ENCODE results near the gene ATP1A3. TPM values are rescaled to one million over a fixed set of nuclear protein-coding genes. Genes with fewer than 3 reads are reported as not detected.

The ATP1A3 gene
- total RNA-seq, 1 experiment from 2014 or later, result not detected

DNA sequence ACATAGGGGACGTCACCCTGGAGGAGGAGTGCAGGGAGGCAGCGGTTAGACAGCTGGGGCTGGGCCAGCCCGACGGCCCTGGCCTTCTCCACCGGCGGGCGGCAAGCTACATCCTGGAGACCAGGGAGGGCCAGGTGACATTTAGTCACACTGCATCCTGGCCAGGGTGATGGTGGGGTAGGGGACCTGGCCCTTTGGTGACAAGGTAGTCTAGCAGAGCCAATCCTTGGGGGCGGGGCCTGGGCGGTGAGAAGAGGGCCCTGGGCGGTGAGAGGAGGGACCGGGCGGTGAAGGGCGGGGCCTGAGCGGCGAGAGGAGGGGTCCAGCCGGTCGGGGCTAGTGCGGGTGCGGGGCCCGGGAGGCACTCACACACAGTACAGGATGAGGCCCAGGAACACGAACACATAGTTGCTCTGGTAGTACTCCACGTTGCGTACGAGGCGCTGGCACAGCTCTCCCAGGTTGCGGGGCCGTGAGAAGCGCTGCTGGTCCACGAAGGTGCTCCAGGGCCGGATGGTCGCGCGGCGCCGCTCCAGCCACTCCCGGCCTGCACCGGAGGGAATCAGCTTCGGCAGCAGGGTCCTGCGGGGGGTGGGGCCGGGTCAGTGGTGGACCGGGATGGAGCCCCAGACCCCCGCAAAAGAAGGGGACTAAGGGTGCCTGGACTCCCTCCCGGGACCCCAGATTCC, 35.5 kb downstream of the ATP1A3 start:
- Mint-ChIP-seq H3K36me3 (ENCODE audit: insufficient read depth, unreplicated experiment) (peaks cover 14% of the 10 kb centered on the region), H3K4me3 (ENCODE audit: unreplicated experiment) (peak overlapping the region; percentile 74), H3K27me3 (ENCODE audit: insufficient read depth, unreplicated experiment) (no peaks in the 10 kb centered on the region), H3K4me1 (ENCODE audit: insufficient read depth, unreplicated experiment) (peaks cover 19% of the 10 kb centered on the region), H3K27ac (ENCODE audit: low read depth, unreplicated experiment) (peak overlapping the region; percentile 78), H3K9me3 (ENCODE audit: unreplicated experiment) (no peaks in the 10 kb centered on the region)
- no peak for TF ChIP-seq CTCF (IDR thresholded peaks at IDR 0.05; ENCODE audit: unreplicated experiment)
- ChIA-PET POLR2A (interaction anchor here (0.7 to 2.9 kb wide), 13 partner anchors 71 to 141 kb away, joined by 3 to 41 read pairs (median 5); partner anchors contain the start of genes ARHGEF1, RPS19 and ZNF574), CTCF (interaction anchor here (0.6 to 1.9 kb wide), 8 partner anchors 12 to 474 kb away, joined by 3 to 5 read pairs (median 4); no protein-coding TSS in a partner anchor)
- intact Hi-C loops (cut with micrococcal nuclease), result loop anchor here (2.0 kb wide), 2 partner anchors 72 to 76 kb away; no protein-coding TSS in a partner anchor
- DNase-seq (ENCODE audit: unreplicated experiment), result peak; percentile 82
- BruUV-seq (replicated peaks), result TSS peak; percentile 85

DNA sequence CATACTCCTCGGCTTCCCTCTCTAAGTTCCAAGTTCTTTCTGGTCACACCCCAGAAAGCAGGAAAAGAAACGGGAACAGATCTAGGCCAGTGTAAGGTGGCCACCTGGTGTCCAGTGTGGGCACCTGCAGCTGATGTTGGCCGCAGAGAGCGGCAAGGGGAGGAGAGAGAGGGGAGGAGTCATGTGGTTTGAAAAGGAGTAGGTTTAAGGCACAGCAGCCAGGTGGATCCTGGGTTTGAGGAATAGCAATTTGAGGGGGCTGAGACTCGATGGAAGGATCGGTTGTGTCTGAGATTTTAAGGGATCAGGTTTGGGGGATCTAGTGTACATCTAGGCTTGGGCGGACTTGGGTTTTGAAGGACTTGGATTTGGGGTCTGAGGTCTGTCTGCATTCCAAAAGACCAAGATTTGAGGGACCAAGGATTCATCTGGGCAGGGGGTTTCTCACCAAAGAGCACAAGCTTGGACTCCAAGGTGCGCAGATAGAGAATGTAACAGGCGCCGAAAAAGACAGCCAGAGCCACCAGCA, 36.1 kb downstream of the ATP1A3 start:
- TSS peak; percentile 62 for BruUV-seq (replicated peaks)
- no peaks in the 10 kb centered on the region for H3K27me3 Mint-ChIP-seq (ENCODE audit: insufficient read depth, unreplicated experiment)
- H3K4me1 Mint-ChIP-seq (ENCODE audit: insufficient read depth, unreplicated experiment), result peaks cover 19% of the 10 kb centered on the region
- peak overlapping the region; percentile 74 for H3K4me3 Mint-ChIP-seq (ENCODE audit: unreplicated experiment)
- H3K27ac Mint-ChIP-seq (ENCODE audit: low read depth, unreplicated experiment), result peak overlapping the region; percentile 78
- intact Hi-C loops (cut with micrococcal nuclease), result loop anchor here (2.0 kb wide), 2 partner anchors 71 to 77 kb away; no protein-coding TSS in a partner anchor
- CTCF ChIA-PET, result interaction anchor here (0.7 to 1.9 kb wide), 9 partner anchors 11 to 473 kb away, joined by 3 to 5 read pairs (median 4); no protein-coding TSS in a partner anchor
- POLR2A ChIA-PET, result interaction anchor here (1.0 to 2.9 kb wide), 10 partner anchors 70 to 165 kb away, joined by 3 to 41 read pairs (median 5); partner anchors contain the start of genes ARHGEF1 and RPS19
- H3K36me3 Mint-ChIP-seq (ENCODE audit: insufficient read depth, unreplicated experiment), result peaks cover 14% of the 10 kb centered on the region
- no peaks in the 10 kb centered on the region for H3K9me3 Mint-ChIP-seq (ENCODE audit: unreplicated experiment)
- peak; percentile 93 for DNase-seq (ENCODE audit: unreplicated experiment)
- TF ChIP-seq CTCF (IDR thresholded peaks at IDR 0.05; ENCODE audit: unreplicated experiment), result peak; percentile 75

DNA sequence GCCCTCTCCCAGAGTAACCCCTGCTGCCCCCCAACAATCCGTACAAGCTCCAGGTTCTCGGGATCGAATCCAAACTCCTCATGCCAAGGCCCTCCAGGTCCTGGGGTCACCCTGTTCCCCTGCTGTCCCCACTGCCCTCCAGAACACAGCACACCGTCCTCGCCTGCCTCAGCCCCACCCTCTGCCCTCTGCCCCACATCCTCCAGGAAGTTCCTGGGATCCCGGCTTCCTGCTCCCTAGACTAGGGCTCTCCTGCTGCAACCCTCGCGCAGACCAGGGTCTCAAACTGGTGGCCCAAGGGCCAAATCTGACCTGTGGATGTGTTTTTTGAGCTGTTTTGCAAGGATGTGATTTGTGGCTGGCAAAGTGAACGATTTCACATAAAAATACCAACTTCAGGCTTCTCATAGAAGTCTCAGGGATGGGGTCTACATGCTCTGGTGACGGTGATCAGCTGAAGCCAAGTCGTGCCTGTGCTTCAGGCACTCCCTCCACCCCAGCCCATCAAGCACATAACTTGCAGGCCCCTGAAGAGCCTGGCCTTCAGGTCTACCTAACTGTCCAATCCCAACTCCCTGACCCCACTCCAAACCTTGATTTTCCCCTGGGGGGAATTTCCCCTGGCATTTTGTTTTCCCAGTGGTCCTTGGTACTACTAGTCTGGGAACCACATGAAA, 36.7 kb downstream of the ATP1A3 start:
- Mint-ChIP-seq H3K27ac (ENCODE audit: low read depth, unreplicated experiment) (peak overlapping the region; percentile 78), H3K9me3 (ENCODE audit: unreplicated experiment) (no peaks in the 10 kb centered on the region), H3K4me1 (ENCODE audit: insufficient read depth, unreplicated experiment) (peaks cover 19% of the 10 kb centered on the region), H3K36me3 (ENCODE audit: insufficient read depth, unreplicated experiment) (peaks cover 14% of the 10 kb centered on the region), H3K4me3 (ENCODE audit: unreplicated experiment) (peak overlapping the region; percentile 74), H3K27me3 (ENCODE audit: insufficient read depth, unreplicated experiment) (no peaks in the 10 kb centered on the region)
- ChIA-PET POLR2A (interaction anchor here (1.0 to 2.9 kb wide), 9 partner anchors 70 to 164 kb away, joined by 3 to 41 read pairs (median 5); partner anchors contain the start of genes ARHGEF1 and RPS19), CTCF (interaction anchor here (0.7 to 1.5 kb wide), 9 partner anchors 9 to 472 kb away, joined by 3 to 5 read pairs (median 4); no protein-coding TSS in a partner anchor)
- DNase-seq (ENCODE audit: unreplicated experiment), result no peak
- intact Hi-C loops (cut with micrococcal nuclease), result no loop called here
- BruUV-seq (replicated peaks), result no TSS peak
- TF ChIP-seq CTCF (IDR thresholded peaks at IDR 0.05; ENCODE audit: unreplicated experiment), result no peak

Data from MCF 10A (cell line).